Left ventricle myocardium superior (tissue), 1 donor: Measurements from ENCODE around the gene NLRP4. TPM values are rescaled to one million over a fixed set of nuclear protein-coding genes. Genes with fewer than 3 reads are reported as not detected.

Source experiments
- ATAC-seq: fragments of 200-7000 bp; cut with Tn5 transposase; one replicate; pipeline ENCODE4 v1.9.1; 2020; ENCODE audit warnings: mild to moderate bottlenecking, moderate library complexity
- DNase-seq: peaks from one replicate; pipeline ENCODE4 v3.0.0-alpha.2; 2020
- intact Hi-C: fragments of 100-400 bp; cut with micrococcal nuclease; formaldehyde crosslinking; loops from one replicate; pipeline ENCODE4 v1.11.0; 2022
- long read RNA-seq: library from polyadenylated mRNA; unstranded; transcript quantifications from one replicate; pipeline ENCODE4 v2.0.0, GENCODE V29; 2021
- total RNA-seq: library from RNA; stranded (reverse); fragmentation: NEBNext Ultra II Directional; extraction: Animal tissue kit (Norgen Biotek cat#: 25700); gene quantifications from one replicate; pipeline ENCODE4 v1.2.1, GENCODE V29; 2021
- donor health status: DM: no; HTN: yes; CAD: no; lungs with severe emphysema.

NLRP4 gene, protein sequence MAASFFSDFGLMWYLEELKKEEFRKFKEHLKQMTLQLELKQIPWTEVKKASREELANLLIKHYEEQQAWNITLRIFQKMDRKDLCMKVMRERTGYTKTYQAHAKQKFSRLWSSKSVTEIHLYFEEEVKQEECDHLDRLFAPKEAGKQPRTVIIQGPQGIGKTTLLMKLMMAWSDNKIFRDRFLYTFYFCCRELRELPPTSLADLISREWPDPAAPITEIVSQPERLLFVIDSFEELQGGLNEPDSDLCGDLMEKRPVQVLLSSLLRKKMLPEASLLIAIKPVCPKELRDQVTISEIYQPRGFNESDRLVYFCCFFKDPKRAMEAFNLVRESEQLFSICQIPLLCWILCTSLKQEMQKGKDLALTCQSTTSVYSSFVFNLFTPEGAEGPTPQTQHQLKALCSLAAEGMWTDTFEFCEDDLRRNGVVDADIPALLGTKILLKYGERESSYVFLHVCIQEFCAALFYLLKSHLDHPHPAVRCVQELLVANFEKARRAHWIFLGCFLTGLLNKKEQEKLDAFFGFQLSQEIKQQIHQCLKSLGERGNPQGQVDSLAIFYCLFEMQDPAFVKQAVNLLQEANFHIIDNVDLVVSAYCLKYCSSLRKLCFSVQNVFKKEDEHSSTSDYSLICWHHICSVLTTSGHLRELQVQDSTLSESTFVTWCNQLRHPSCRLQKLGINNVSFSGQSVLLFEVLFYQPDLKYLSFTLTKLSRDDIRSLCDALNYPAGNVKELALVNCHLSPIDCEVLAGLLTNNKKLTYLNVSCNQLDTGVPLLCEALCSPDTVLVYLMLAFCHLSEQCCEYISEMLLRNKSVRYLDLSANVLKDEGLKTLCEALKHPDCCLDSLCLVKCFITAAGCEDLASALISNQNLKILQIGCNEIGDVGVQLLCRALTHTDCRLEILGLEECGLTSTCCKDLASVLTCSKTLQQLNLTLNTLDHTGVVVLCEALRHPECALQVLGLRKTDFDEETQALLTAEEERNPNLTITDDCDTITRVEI
- not detected for total RNA-seq
- long read RNA-seq: 0 reads

DNA sequence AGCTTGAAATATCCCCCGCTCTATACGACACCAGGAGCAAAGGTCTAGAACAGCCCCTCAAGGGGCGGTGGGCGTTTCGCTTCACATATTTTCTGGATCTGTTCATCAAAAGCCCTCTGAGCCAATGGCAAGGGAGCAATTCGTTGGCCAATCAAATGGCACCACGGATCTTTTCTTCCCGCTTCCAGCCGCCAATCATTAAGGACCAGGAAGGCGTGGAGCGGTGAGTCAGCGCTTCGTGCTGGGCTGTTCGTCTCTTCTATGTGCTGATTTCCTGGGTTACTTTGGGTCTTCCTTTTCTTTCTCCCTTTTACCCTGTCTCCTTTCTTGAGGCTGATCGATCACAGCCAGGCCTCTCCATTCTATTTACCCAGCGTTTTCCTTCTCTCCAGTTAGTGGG is at the start of gene NLRP4:
Gene NLRP4, plus strand, starts transcription at position 201 of the 400 bp plus-strand sequence. CDS start 15,541 bp downstream, outside the sequence.
- DNase-seq (no peak), ATAC-seq (no peak)
- intact Hi-C loops: no loop called here

DNA sequence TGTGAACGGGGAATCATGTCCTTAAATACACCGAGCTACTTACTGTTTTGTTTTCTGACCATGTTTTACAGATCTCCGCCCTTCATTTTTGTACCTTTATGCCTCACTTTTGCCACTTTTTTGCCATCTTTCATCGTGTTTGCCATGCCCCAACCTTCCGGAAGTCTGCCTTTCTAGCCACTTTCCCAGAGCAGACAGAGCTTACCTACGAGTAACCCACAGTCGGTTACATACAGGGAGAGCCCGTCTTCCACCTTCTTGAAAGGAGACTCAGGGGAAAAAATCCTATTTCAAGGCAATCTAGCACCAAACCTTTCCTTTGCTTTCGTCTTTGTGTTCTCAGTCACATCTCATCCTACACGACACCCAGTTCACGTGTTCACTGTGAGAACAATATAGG is 41.3 kb upstream of the NLRP4 start:
- intact Hi-C loops: no loop called here
- DNase-seq (no peak), ATAC-seq (no peak)

DNA sequence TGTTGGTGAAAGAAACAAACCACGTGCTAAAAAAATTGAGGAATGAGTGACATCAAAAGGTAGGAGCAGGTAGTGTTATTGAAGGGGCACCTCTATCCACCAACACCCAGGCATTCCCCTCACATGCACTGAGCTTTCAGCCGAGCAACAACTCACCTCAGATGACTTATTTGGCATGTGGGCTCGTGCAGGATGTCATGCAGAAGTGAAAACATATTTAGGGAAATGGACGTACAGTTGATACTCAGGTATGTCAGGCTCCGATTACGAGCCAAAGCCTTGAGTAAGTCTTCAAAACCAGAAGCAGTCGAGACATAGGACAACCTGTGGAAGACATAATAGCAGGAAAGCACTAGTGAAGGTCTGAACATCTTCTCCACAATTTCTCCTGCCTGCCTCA is 34.9 kb upstream of the NLRP4 start:
- DNase-seq: no peak
- intact Hi-C loops: no loop called here
- no peak for ATAC-seq

DNA sequence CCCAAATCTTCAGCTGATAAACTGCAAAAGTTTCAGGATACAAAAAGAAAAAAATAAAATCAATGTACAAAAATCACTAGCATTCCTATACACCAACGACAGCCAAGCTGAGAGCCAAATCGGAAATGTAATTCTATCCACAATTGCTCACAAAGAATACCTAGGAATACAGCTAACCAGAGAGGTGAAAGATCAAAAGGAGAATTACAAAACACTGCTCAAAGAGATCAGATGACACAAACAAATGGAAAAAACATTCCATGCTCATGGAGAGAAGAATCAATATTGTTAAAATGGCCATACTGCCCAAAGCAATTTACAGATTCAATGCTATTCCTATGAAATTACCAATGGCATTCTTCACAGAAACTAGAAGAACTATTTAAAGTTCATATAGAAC is 34.1 kb upstream of the NLRP4 start:
- no peak for DNase-seq
- no peak for ATAC-seq
- intact Hi-C loops: no loop called here

DNA sequence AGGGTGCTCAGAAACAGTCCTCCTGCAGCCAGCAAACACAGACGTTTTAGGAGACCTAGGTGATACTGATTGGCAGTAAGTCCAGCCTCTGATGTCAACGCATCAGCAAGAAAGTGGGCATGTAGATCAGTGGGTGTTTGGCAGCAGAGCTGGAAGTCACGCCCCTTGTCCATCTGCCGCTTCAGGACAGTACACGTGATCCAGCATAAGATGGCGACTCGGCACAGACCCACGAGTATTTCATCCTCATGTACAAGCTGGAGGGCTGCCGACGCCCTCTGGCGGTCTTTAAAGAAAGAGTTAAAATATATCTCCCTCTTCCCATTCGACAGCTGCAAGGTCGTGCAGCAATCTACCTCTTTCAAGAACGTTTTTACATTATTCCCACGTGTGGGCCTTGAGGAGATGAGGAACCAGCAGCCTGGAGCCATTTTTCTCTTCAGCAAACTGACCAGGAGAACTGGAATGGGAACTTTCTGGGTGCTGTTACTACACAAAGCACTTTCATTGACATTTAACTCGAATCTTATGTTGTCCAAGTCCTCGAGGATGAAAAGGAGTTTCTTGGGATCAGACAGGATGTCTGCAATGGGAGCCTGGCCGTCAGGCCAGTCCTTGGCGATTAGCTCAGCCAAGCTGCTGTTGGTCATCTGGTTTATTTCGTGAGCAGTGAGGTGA is 26.8 kb upstream of the NLRP4 start:
- ATAC-seq (no peak), DNase-seq (peak; percentile 34)
- intact Hi-C loops: no loop called here

DNA sequence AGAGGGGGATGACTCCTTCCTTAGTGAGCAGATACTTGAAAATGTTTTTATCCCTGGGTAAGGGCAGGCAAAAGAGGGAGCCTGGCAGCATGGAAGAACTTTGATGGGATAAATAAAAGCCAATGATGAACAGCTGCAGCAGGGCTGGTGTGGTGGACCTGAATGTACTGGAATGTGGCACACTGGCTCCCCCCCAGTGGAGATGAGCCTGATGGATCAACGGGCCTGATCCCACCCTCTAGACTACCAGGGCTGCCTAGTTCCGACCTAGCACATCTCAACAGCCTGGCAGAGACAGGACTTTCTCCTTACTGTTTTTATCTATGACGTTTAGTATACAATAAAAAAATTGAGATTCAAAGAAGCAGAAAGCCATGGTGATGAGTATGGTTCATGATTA is 25.0 kb upstream of the NLRP4 start:
- ATAC-seq (no peak), DNase-seq (no peak)
- intact Hi-C loops: no loop called here

DNA sequence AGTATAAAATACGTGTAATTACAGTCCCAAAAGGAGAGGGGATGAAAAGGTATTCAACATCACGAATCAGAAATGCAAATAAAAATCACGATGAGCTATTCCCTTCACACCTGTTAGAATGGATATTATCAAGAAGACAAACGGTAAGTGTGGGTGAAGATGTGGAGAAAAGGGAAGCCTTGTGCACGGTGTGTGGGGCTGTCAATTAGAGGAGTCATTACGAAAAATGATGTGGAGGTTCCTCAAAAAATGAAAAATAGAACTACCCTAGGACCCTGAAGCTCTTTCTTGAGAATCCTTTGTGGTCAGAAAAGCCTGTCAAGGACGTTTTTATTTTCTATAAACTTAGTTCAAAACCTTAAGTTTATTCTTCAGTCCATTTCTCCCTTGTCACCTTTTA is 23.9 kb upstream of the NLRP4 start:
- intact Hi-C loops: no loop called here
- DNase-seq (no peak), ATAC-seq (no peak)

DNA sequence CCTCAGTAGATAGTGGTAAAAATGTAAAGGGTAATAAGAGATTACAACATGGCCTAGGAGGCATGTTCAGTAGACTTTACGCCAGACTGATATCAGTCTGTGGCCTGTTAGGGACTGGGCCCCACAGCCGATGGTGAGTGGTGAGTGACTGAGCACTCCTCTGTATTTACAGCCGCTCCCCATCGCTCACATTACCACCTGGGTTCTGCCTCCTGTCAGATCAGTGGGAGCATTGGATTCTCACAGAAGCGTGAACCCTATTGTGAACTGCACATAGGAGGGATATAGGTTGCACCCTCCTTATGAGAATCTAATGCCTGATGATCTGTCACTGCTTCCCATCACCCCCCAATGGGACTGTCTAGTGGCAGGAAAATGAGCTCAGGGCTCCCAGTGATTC is 22.4 kb upstream of the NLRP4 start:
- no peak for DNase-seq
- no peak for ATAC-seq
- intact Hi-C loops: no loop called here

DNA sequence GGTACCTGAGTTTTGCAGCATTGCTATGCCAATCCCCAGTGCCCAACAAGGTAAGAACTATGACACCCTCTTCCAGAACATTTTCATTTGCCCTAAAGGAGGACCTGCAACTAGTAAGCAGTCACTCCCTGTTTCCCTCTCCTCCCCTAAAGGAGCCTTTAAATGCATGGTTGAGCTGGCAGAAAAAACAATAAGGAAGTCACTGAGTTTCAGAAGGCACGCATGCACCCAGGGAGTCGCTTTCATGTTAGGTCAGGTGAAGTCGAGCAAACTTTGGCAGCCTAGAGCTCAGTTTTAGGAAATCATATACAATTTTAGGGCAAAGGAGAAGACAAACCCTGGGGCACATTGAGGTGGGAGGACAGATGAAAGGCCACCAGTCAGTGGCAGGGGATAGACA is 16.3 kb upstream of the NLRP4 start:
- ATAC-seq (no peak), DNase-seq (no peak)
- intact Hi-C loops: no loop called here

DNA sequence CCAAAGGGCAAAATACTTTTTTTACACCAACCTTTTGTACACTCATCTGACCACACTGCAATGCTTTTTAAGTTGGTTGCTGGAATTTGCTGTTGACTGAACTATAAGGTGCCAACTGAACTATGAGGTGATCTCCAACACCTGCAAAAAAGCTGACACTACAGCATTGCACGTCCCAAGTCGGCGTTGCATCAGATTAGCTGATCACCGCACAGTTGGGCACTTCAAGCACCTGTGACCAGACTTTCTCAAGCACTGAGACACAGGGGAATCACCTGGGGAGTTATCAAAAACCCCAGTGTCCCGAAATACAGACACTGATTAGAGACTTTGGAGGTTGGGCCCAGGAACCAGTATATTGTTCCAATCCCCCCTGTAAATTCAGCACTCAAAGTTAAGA is 5.7 kb upstream of the NLRP4 start:
- ATAC-seq (no peak), DNase-seq (no peak)
- intact Hi-C loops: no loop called here

DNA sequence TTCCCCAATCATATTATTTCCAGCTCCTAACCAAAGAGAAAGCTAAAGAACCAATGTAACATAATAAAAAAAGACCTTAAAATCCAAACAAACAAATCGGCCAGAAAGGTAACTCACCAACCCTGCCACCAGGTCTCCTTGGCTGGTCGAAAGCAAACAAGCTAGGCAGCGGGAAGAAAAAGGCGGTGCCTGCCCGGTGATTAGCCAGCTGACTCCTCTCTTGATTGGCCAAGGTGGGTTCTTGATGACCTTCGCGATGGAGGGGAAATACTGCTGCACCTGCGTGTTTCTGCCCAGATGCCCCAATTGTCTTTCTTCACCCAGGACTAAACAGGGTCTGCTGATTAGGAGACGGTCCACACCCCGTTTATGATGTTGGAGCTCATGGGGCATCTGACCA is 4.5 kb upstream of the NLRP4 start, which contains the start of gene NLRP11:
Gene NLRP11, minus strand, starts transcription at position 154 of the 400 bp plus-strand sequence. CDS start 13,825 bp downstream, outside the sequence.
- ATAC-seq: no peak
- DNase-seq: no peak

DNA sequence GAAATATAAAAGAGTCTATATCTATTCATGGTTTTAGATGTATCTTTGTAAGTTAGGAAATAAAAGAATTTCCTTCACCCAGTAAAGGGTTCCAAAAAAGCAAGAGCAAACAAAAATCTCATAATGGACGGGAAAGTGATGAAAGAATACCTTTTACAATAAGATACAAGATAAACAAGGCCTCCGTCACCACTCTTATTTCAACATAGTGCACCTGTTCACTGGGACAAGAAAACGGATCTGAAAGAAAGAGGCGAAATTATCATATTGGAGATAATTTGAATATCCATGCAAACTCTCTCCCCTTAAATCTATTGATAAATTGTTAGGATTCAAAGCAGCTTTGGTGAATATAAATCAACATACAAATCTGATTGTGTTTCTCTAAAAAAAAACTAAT is 3.7 kb upstream of the NLRP4 start:
- no peak for ATAC-seq

More for the DNA sequence above, 4.5 kb upstream of the NLRP4 start, which contains the start of gene NLRP11:
- intact Hi-C loops: no loop called here

DNA sequence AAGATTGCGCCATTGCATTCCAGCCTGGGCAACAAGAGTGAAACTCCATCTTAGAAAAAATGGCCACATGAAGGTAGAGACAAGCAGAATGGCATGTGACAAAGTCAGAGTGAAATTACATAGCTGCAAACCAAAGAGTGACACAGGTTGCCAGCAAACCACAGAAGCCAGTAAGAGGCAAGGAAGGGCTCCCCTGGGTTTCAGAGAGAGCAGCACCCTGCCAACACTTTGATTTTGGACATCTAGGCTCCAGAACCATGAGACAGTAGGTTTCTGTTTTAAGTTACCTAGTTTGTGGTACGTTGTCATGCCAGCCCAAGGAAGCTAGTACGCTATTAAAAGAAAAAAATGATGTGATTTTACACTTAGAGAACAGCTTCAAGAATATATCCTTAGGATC is 1.9 kb downstream of the NLRP4 start:
- ATAC-seq (no peak), DNase-seq (no peak)
- intact Hi-C loops: no loop called here

More for the DNA sequence above, 3.7 kb upstream of the NLRP4 start:
- intact Hi-C loops: no loop called here
- DNase-seq: no peak

DNA sequence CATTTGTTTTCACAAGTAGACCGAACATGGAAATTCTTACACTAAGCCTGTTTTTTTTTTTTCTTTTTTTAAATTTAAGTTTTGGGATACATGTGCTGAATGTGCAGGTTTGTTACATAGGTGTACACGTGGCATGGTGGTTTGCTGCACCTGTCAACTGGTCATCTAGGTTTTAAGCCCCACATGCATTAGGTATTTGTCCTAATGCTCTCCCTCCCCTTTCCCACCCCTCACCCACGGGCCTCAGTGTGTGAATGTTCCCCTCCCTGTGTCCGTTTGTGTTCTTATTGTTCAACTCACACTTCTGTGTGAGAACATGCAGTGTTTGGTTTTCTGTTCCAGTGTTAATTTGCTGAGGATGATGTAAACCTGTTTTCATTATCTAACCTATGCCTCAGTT is 2.6 kb downstream of the NLRP4 start:
- DNase-seq: no peak
- no peak for ATAC-seq
- intact Hi-C loops: no loop called here

DNA sequence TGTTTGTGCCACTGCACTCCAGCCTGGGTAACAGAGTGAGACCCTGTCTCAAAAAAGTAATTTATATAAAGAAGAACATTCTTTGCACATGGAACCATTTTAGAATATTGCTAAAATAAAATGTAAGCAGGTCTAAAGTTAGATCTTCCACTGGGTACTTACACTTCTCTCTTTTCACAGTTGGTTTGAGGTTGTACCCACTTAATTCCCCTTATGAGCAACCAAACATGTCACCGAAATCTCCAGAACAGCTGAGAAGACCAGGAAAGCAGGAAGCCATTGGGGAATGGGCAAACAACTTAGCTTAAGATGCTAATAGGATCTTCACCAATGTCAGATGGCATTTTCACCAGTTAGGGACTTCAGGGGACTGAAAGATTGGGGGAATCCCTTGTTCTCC is 18.8 kb downstream of the NLRP4 start:
- intact Hi-C loops: no loop called here
- DNase-seq (no peak), ATAC-seq (no peak)

DNA sequence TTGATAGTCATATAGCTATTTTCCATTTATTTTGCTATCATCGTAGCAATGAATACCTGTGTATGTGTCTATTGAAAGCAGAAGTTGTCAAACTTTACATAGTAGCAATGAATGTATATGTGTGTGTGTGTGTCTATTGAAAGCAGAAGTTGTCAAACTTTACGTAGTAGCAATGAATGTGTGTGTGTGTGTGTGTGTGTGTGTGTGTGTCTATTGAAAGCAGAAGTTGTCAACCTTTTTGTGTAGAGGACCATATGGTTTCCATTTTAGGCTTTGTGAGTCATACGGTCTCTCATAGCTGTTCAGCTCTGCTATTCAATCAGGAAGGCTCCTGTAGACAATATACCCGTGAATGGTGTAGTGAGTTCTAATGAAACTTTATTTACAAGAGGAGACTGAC is 20.8 kb downstream of the NLRP4 start:
- intact Hi-C loops: no loop called here
- ATAC-seq (no peak), DNase-seq (no peak)

DNA sequence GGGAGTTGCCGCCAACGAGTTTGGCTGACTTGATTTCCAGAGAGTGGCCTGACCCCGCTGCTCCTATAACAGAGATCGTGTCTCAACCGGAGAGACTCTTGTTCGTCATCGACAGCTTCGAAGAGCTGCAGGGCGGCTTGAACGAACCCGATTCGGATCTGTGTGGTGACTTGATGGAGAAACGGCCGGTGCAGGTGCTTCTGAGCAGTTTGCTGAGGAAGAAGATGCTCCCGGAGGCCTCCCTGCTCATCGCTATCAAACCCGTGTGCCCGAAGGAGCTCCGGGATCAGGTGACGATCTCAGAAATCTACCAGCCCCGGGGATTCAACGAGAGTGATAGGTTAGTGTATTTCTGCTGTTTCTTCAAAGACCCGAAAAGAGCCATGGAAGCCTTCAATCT is 21.6 kb downstream of the NLRP4 start:
- ATAC-seq (no peak), DNase-seq (no peak)
- intact Hi-C loops: no loop called here

DNA sequence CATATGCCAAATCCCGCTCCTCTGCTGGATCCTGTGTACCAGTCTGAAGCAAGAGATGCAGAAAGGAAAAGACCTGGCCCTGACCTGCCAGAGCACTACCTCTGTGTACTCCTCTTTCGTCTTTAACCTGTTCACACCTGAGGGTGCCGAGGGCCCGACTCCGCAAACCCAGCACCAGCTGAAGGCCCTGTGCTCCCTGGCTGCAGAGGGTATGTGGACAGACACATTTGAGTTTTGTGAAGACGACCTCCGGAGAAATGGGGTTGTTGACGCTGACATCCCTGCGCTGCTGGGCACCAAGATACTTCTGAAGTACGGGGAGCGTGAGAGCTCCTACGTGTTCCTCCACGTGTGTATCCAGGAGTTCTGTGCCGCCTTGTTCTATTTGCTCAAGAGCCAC is 22.1 kb downstream of the NLRP4 start:
- DNase-seq (no peak), ATAC-seq (no peak)
- intact Hi-C loops: no loop called here

DNA sequence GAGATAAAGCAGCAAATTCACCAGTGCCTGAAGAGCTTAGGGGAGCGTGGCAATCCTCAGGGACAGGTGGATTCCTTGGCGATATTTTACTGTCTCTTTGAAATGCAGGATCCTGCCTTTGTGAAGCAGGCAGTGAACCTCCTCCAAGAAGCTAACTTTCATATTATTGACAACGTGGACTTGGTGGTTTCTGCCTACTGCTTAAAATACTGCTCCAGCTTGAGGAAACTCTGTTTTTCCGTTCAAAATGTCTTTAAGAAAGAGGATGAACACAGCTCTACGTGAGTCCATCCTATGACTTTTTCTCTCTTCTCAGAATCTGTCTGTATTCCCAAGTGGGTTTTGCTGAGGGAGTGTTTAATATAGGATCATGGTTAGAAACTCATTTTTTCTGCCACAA is 22.6 kb downstream of the NLRP4 start:
- intact Hi-C loops: no loop called here
- no peak for DNase-seq
- ATAC-seq: no peak

DNA sequence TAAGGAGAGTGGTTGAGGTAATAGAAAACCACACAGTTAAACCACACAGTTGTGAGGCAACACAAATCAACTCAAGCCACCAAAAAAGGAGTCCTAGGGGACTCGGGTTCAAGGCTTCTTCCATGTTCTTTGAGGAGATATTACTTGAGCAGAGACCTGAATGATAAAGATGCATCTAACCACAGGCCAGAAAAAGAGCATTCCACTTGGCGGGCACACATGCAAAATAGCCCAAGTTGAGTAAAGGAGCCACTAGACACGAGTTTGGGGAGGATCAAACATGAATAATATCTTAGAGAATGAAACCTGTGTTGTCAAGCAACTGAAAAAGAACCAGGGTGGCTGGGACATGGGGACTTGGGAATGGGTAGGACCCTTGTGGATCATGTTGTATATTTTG is 30.2 kb downstream of the NLRP4 start:
- intact Hi-C loops: no loop called here
- no peak for DNase-seq
- ATAC-seq: no peak
